GM23338 (cell line): ENCODE results near the gene TNPO3. TPM values are rescaled to one million over a fixed set of nuclear protein-coding genes. Genes with fewer than 3 reads are reported as not detected.

Experiments used
- ATAC-seq: fragments of 200-7000 bp; cut with Tn5 transposase; 3 replicates; pipeline ENCODE4 v1.9.1; 2020
- DNase-seq: peaks from one replicate; pipeline ENCODE4 v3.0.0-alpha.2; 2015; ENCODE audit warnings: low spot score
- H2AFZ ChIP-seq: fragments of 200-600 bp; sonication (generic); 2 replicates; pipeline ENCODE4 v1.8.0; 2016; ENCODE audit warnings: antibody characterized with exemption, mild to moderate bottlenecking, moderate library complexity
- H3F3A ChIP-seq: fragments of 200-600 bp; sonication (generic); replicated peaks from 2 replicates; pipeline ENCODE4 v1.8.0; 2017; ENCODE audit warnings: antibody characterized with exemption, mixed run types, low read depth
- H3K27ac ChIP-seq: fragments of 200-600 bp; sonication (generic); 2 replicates; pipeline ENCODE4 v1.6.1; 2016; ENCODE audit warnings: low read depth
- H3K27me3 ChIP-seq: fragments of 200-600 bp; sonication (generic); 2 replicates; pipeline ENCODE4 v1.8.0; 2016; ENCODE audit warnings: mild to moderate bottlenecking, mixed run types, moderate library complexity; ENCODE audit not compliant: insufficient read depth
- H3K36me3 ChIP-seq: fragments of 200-600 bp; sonication (generic); 2 replicates; pipeline ENCODE4 v1.8.0; 2016; ENCODE audit warnings: mild to moderate bottlenecking; ENCODE audit not compliant: insufficient read depth
- H3K4me1 ChIP-seq: fragments of 200-600 bp; sonication (generic); 2 replicates; pipeline ENCODE4 v1.8.0; 2016; ENCODE audit warnings: mild to moderate bottlenecking, moderate library complexity; ENCODE audit not compliant: insufficient read depth
- H3K4me2 ChIP-seq: fragments of 200-600 bp; sonication (generic); 2 replicates; pipeline ENCODE4 v1.7.1; 2017; ENCODE audit warnings: mixed run types
- H3K4me3 ChIP-seq: fragments of 200-600 bp; sonication (generic); 2 replicates; pipeline ENCODE4 v1.6.1; 2016; ENCODE audit warnings: mixed run types
- H3K79me2 ChIP-seq: fragments of 200-600 bp; sonication (generic); replicated peaks from 2 replicates; pipeline ENCODE4 v1.8.0; 2017; ENCODE audit warnings: mild to moderate bottlenecking; ENCODE audit not compliant: insufficient read depth
- H3K9me2 ChIP-seq: fragments of 200-600 bp; sonication (generic); 2 replicates; pipeline ENCODE4 v1.8.0; 2017; ENCODE audit not compliant: insufficient read depth
- H4K20me1 ChIP-seq: fragments of 200-600 bp; sonication (generic); replicated peaks from 2 replicates; pipeline ENCODE4 v1.8.0; 2017; ENCODE audit warnings: mild to moderate bottlenecking; ENCODE audit not compliant: insufficient read depth
- H3K27ac Mint-ChIP-seq: 2 replicates; pipeline ENCODE4 v1.8.0; 2020; ENCODE audit warnings: inconsistent platforms, mild to moderate bottlenecking, moderate library complexity, mixed read lengths
- H3K27me3 Mint-ChIP-seq: 3 replicates; pipeline ENCODE4 v1.8.0; 2022; ENCODE audit warnings: low read depth, mild to moderate bottlenecking, moderate library complexity, mixed read lengths, inconsistent platforms; ENCODE audit not compliant: insufficient read depth, poor library complexity
- H3K36me3 Mint-ChIP-seq: 3 replicates; pipeline ENCODE4 v1.8.0; 2021; ENCODE audit warnings: low read depth, mild to moderate bottlenecking, inconsistent platforms, moderate library complexity, mixed read lengths
- H3K4me1 Mint-ChIP-seq: 3 replicates; pipeline ENCODE4 v1.8.0; 2020; ENCODE audit warnings: mild to moderate bottlenecking, inconsistent platforms, mixed read lengths
- H3K4me3 Mint-ChIP-seq: 3 replicates; pipeline ENCODE4 v1.8.0; 2021; ENCODE audit warnings: moderate library complexity, mild to moderate bottlenecking, inconsistent platforms, mixed read lengths
- H3K9me3 Mint-ChIP-seq: 3 replicates; pipeline ENCODE4 v1.8.0; 2020; ENCODE audit warnings: moderate library complexity, mild to moderate bottlenecking, inconsistent platforms, mixed read lengths
- CTCF ChIP-seq, 2 experiments: fragments of 200-600 bp in 1 of 2; sonication (generic) in 1 of 2; conservative IDR thresholded peaks; 2 replicates each; pipeline versions ENCODE4 v1.5.1 to v1.6.1; 2016 to 2017; ENCODE audit warnings: antibody characterized with exemption in 2 of 2, low read depth in 2 of 2, mild to moderate bottlenecking in 2 of 2, moderate library complexity in 1 of 2
- EZH2 ChIP-seq: fragments of 200-600 bp; sonication (generic); IDR thresholded peaks from one replicate; pipeline ENCODE4 v1.8.0; 2017; ENCODE audit warnings: antibody characterized with exemption, mild to moderate bottlenecking, low read depth; ENCODE audit not compliant: unreplicated experiment
- EZH2phosphoT487 ChIP-seq: fragments of 200-600 bp; sonication (generic); IDR thresholded peaks from one replicate; pipeline ENCODE4 v1.8.1; 2018; ENCODE audit warnings: antibody characterized with exemption; ENCODE audit not compliant: unreplicated experiment
- JUNB ChIP-seq: IDR thresholded peaks from one replicate; pipeline ENCODE4 v1.6.1; 2016; ENCODE audit warnings: antibody characterized with exemption; ENCODE audit not compliant: unreplicated experiment
- NANOG ChIP-seq: IDR thresholded peaks from 2 replicates; pipeline ENCODE4 v1.6.1; 2016; ENCODE audit warnings: antibody characterized with exemption, borderline replicate concordance
- POLR2AphosphoS5 ChIP-seq: IDR thresholded peaks from 2 replicates; pipeline ENCODE4 v1.6.1; 2016; ENCODE audit warnings: antibody characterized with exemption, low read depth
- ZNF114 ChIP-seq: fragments of 250-450 bp; sonication (Bioruptor Pico); IDR thresholded peaks from 2 replicates; pipeline ENCODE4 v1.5.0; 2020; ENCODE audit warnings: mild to moderate bottlenecking, moderate library complexity
- ZNF462 ChIP-seq: fragments of 250-450 bp; sonication (Bioruptor Pico); IDR thresholded peaks from 2 replicates; pipeline ENCODE4 v1.5.0; 2020; ENCODE audit warnings: mild to moderate bottlenecking, moderate library complexity
- polyA plus RNA-seq: library from polyadenylated mRNA; unstranded; fragments of >200 nt; fragmentation: Nextera tagmentation; extraction: Ambion mirVana; gene quantifications from 2 replicates; pipeline ENCODE4 v1.2.1, GENCODE V29; 2016
- total RNA-seq: library from RNA; depleted of rRNA; stranded (reverse); fragments of >200 nt; shearing (Covaris generic); gene quantifications from 2 replicates; pipeline ENCODE4 v1.2.3, GENCODE V29; 2014

The TNPO3 gene
- total and polyA plus RNA-seq, 2 experiments from 2014 or later = 38.2 to 127 TPM

GRCh38 chr7:129072479-129073011 is 17.6 kb upstream of the TNPO3 start (continued):
- TF ChIP-seq POLR2AphosphoS5 = no peak
- no peak for TF ChIP-seq ZNF114
- no peak for TF ChIP-seq CTCF (conservative IDR thresholded peaks at IDR 0.05; ENCODE audit: low read depth in 2 of 2)
- no peak for TF ChIP-seq EZH2
- no peak for TF ChIP-seq EZH2phosphoT487

GRCh38 chr7:129069021-129069420 is 14.1 kb upstream of the TNPO3 start:
- H3K36me3 Mint-ChIP-seq = no peaks in the 10 kb centered on the region
- no peaks in the 10 kb centered on the region for H4K20me1 ChIP-seq
- H3K9me3 Mint-ChIP-seq = peaks cover 3% of the 10 kb centered on the region; the same call in 1 of the 3 replicates
- no peak overlapping the region for H3K27ac ChIP-seq
- no peak for TF ChIP-seq NANOG
- no peak for TF ChIP-seq EZH2phosphoT487
- TF ChIP-seq ZNF462 = no peak
- no peak for TF ChIP-seq JUNB
- TF ChIP-seq ZNF114 = no peak
- peaks cover 13% of the 10 kb centered on the region for H3K4me1 ChIP-seq
- no peaks in the 10 kb centered on the region for H3F3A ChIP-seq
- no peaks in the 10 kb centered on the region for H3K27me3 ChIP-seq
- H3K79me2 ChIP-seq = no peaks in the 10 kb centered on the region
- H3K27ac Mint-ChIP-seq = no peak overlapping the region
- H3K4me2 ChIP-seq = no peak overlapping the region
- H3K4me3 Mint-ChIP-seq = no peak overlapping the region
- 0 out of 2 replicates have a peak overlapping the region, but pooled peaks have one; percentile 76 for H2AFZ ChIP-seq
- H3K9me2 ChIP-seq = no peaks in the 10 kb centered on the region
- no peaks in the 10 kb centered on the region for H3K36me3 ChIP-seq
- ATAC-seq (no peak), DNase-seq (no peak)
- peaks cover 9% of the 10 kb centered on the region for H3K27me3 Mint-ChIP-seq
- peaks cover 22% of the 10 kb centered on the region for H3K4me1 Mint-ChIP-seq
- H3K4me3 ChIP-seq = no peak overlapping the region
